ENCODE measurements around the gene MUC3A. TPM values are rescaled to one million over a fixed set of nuclear protein-coding genes. Genes with fewer than 3 reads are reported as not detected.

Gene MUC3A
- not detected in 2 replicates for total RNA-seq

GRCh38 chr7:100949227-100949932, at the start of gene MUC3A:
MUC3A (plus strand) TSS chr7:100949534; CDS start chr7:100949625, 91 bp downstream.

DNA sequence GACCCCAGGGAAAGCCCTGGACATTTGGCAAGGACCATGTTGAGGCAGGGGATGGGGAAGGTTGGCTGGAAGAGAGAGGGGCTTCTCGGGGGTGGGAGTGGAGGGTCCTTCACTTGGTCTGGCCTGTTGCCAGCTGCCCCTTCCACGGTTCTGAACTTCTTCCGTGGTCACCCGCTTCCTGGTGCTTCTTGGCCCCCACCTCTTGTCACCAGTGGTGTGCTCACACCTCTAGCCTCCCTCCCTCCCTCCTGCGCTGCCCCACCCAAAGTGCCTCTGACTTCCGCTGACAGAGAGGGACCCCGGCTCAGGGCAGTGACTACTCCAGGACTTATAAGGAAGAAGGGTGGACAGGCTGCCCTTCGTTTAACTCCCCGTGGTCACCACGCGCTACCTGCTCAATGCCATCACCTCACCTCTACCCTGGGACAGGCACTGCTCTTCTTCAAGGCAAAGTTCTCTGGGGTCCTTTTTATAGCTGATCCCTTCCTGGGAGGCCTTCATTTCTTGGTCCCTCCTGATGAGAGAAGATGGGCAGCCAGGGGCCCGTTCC, 19.8 kb downstream of the MUC3A start, which contains the start of gene MUC12:
Gene MUC12, plus strand, starts transcription at position 500 of the 550 bp plus-strand sequence. CDS start 58 bp downstream, outside the sequence.

Other genes with a start within 250 kb of the MUC3A start
- 32.2 and 39.6 TPM in 2 replicates for gene POP7, start 243.4 kb upstream of the MUC3A start, total RNA-seq
- not detected in 2 replicates for gene EPO, start 229.1 kb upstream of the MUC3A start, total RNA-seq
- gene ZAN, start 215.9 kb upstream of the MUC3A start, total RNA-seq, result not detected in 2 replicates
- 125 and 255 TPM in 2 replicates for gene EPHB4, start 122.0 kb upstream of the MUC3A start, total RNA-seq
- 11.3 and 13.5 TPM in 2 replicates for gene SLC12A9, start 96.8 kb upstream of the MUC3A start, total RNA-seq
- 47.5 and 64.7 TPM in 2 replicates for gene TRIP6, start 82.1 kb upstream of the MUC3A start, total RNA-seq
- gene SRRT, start 74.4 kb upstream of the MUC3A start, total RNA-seq, result 22.6 and 35.6 TPM in 2 replicates
- 3.8 and 7.9 TPM in 2 replicates for gene UFSP1, start 59.8 kb upstream of the MUC3A start, total RNA-seq
- under 0.01 and 0.28 TPM in 2 replicates for gene ACHE, start 53.6 kb upstream of the MUC3A start, total RNA-seq
- gene MUC12, start 20.0 kb downstream of the MUC3A start, total RNA-seq, result not detected in 2 replicates
- not detected in 2 replicates for gene MUC17, start 70.5 kb downstream of the MUC3A start, total RNA-seq
- gene TRIM56, start 135.9 kb downstream of the MUC3A start, total RNA-seq, result 5.1 and 20.1 TPM in 2 replicates
- gene SERPINE1, start 177.6 kb downstream of the MUC3A start, total RNA-seq, result 18.5 and 176 TPM in 2 replicates
- 107 and 116 TPM in 2 replicates for gene AP1S1, start 204.9 kb downstream of the MUC3A start, total RNA-seq
- gene VGF, start 216.0 kb downstream of the MUC3A start, total RNA-seq, result under 0.01 and 0.34 TPM in 2 replicates
- not detected in 2 replicates for gene NAT16, start 230.8 kb downstream of the MUC3A start, total RNA-seq